ENCODE measurements around the gene ABHD14A. TPM values are rescaled to one million over a fixed set of nuclear protein-coding genes. Genes with fewer than 3 reads are reported as not detected.

ABHD14A gene
- total and polyA plus RNA-seq, 2 of the 4 experiments (the other 2 are of a cell fraction) = 3.4 to 10.0 TPM

GRCh38 chr3:51982838-51983577, 8.1 kb downstream of the ABHD14A start, which contains the start of gene ACY1:
TSS of gene ACY1 (plus strand) at chr3:51983535. CDS start at chr3:51984065, 530 bp downstream.
- intact Hi-C loops (cut with micrococcal nuclease) = loop anchor here (2.0 kb wide), 1 partner anchor 40 kb away; the partner anchor contains the start of gene PARP3
- TF ChIP-seq RAD21 (IDR thresholded peaks at IDR 0.05; ENCODE audit: low read length) (no peak), NFE2L2 (IDR thresholded peaks at IDR 0.05; ENCODE audit: low read depth, low read length) (no peak), FOS (IDR thresholded peaks at IDR 0.05; ENCODE audit: low read depth, low read length) (no peak), MAFK (IDR thresholded peaks at IDR 0.05; ENCODE audit: low read depth, low read length) (no peak), MXI1 (IDR thresholded peaks at IDR 0.05; ENCODE audit: borderline replicate concordance, low read depth, low read length) (peak; percentile 89), CEBPB (IDR thresholded peaks at IDR 0.05; ENCODE audit: low read depth, low read length) (peak; percentile 68), POLR2A (IDR thresholded peaks at IDR 0.05; ENCODE audit: low read depth, low read length) (peak; percentile 74), RCOR1 (IDR thresholded peaks at IDR 0.05; ENCODE audit: insufficient replicate concordance, low read length) (no peak), CHD1 (IDR thresholded peaks at IDR 0.05; ENCODE audit: low read depth, low read length) (no peak), USF2 (IDR thresholded peaks at IDR 0.05; ENCODE audit: low read depth, low read length) (peak; percentile 91), ELK1 (IDR thresholded peaks at IDR 0.05; ENCODE audit: borderline replicate concordance, low read depth, low read length) (no peak), RFX5 (IDR thresholded peaks at IDR 0.05; ENCODE audit: low read depth, low read length) (no peak), SMC3 (IDR thresholded peaks at IDR 0.05; ENCODE audit: low read depth, low read length) (no peak), BHLHE40 (IDR thresholded peaks at IDR 0.05; ENCODE audit: low read depth, low read length) (no peak)

More at GRCh38 chr3:51982838-51983577, 8.1 kb downstream of the ABHD14A start, which contains the start of gene ACY1:
- Histone ChIP-seq H3K79me1 (ENCODE audit: low read depth in 1 of 2, low read length in 2 of 2) (peaks cover 5 to 44% of the 10 kb centered on the region in 2 experiments; a peak in 3 of 4 replicates), H2BK120ac (ENCODE audit: low read depth, low read length) (peak within 1 kb of the TSS; percentile 43; the same call in 1 of the 2 replicates), H4K5ac (ENCODE audit: low read depth, low read length) (peak within 1 kb of the TSS; percentile 80), H3K14ac (replicated peaks; ENCODE audit: low read depth, low read length) (peak within 1 kb of the TSS; percentile 87), H4K8ac (ENCODE audit: low read depth in 2 of 2, low read length in 2 of 2) (peak within 1 kb of the TSS; percentile 45 to 79), H3K18ac (ENCODE audit: low read depth, low read length) (peak within 1 kb of the TSS; percentile 74), H2AK9ac (replicated peaks; ENCODE audit: low read depth, low read length, poor library complexity) (peak within 1 kb of the TSS; percentile 96), H2BK20ac (ENCODE audit: low read depth, low read length) (peak within 1 kb of the TSS; percentile 48; the same call in 1 of the 2 replicates), H2AK5ac (ENCODE audit: low read depth, low read length) (peak within 1 kb of the TSS; percentile 98), H2BK5ac (ENCODE audit: low read depth, low read length, poor library complexity, severe bottlenecking) (peak within 1 kb of the TSS; percentile 84), H3K9me1 (ENCODE audit: insufficient read depth, low read length) (peaks cover 7% of the 10 kb centered on the region), H3K56ac (ENCODE audit: extremely low read depth, insufficient read depth, low read length) (peak within 1 kb of the TSS; percentile 80), H3K4me3 (ENCODE audit: insufficient read depth, low read depth, low read length) (peak within 1 kb of the TSS; percentile 63), H3K9me3 (ENCODE audit: control insufficient read depth, insufficient read depth, low read length) (no peaks in the 10 kb centered on the region), H2BK15ac (ENCODE audit: low read depth, low read length) (peak within 1 kb of the TSS; percentile 46; the same call in 1 of the 3 replicates), H3K4me2 (ENCODE audit: low read depth, low read length) (peak within 1 kb of the TSS; percentile 97), H4K20me1 (ENCODE audit: insufficient read depth, low read length) (peaks cover 4% of the 10 kb centered on the region), H3K27ac (ENCODE audit: insufficient read depth, low read length) (peak within 1 kb of the TSS; percentile 90), H4K91ac (ENCODE audit: insufficient read depth, low read depth, low read length) (peak within 1 kb of the TSS; percentile 78), H2AFZ (replicated peaks; ENCODE audit: low read length, poor library complexity) (peak within 1 kb of the TSS; percentile 85), H3K4me1 (ENCODE audit: control insufficient read depth, insufficient read depth, low read length) (peaks cover 11% of the 10 kb centered on the region), H3K23ac (ENCODE audit: low read depth, low read length) (peak within 1 kb of the TSS; percentile 78; the same call in 1 of the 2 replicates), H3K4ac (ENCODE audit: low read depth, low read length) (peak within 1 kb of the TSS; percentile 84), H3K27me3 (ENCODE audit: control insufficient read depth, insufficient read depth, low read length) (no peaks in the 10 kb centered on the region), H3K9ac (ENCODE audit: low read depth, low read length) (peak within 1 kb of the TSS; percentile 84), H3K36me3 (ENCODE audit: control insufficient read depth, insufficient read depth, low read length) (no peaks in the 10 kb centered on the region; the same call in 1 of the 2 replicates)
- in situ Hi-C loops (cut with MboI; ENCODE audit: low sequenced_read_pairs) = no loop called here
- ChIA-PET POLR2A (ENCODE audit: unreplicated experiment) (interaction anchor here (1.0 kb wide), 2 partner anchors 9 to 26 kb away, joined by 3 to 6 read pairs; no protein-coding TSS in a partner anchor), CTCF (interaction anchor here (1.3 kb wide), 1 partner anchor 9 kb away, joined by 3 read pairs; the partner anchor contains the start of gene ABHD14B)
- 3% methylated on average over 27 of the region's 68 CpGs; no CpG with 5 or more reads in 1 of the 2 experiments for WGBS, 2 experiments (ENCODE audit: extremely low coverage in 2 of 2, insufficient read length in 1 of 2)
- peak; percentile 88 for ATAC-seq (ENCODE audit: low read depth)
- DNase-seq = peak; percentile 81
- dilution Hi-C loops (cut with HindIII; ENCODE audit: low sequenced_read_pairs, unreplicated experiment) = no loop called here
- no TSS peak for BruUV-seq (replicated peaks)
